Measurements from ENCODE around the gene APEX1.
"Not testable (repeated sequence)": the region's sequence is repeated elsewhere in the genome, so short reads cannot be mapped to it uniquely, and the experiment has no call there.

Gene APEX1

GRCh38 chr14:20435582-20436362 is 19.3 kb upstream of the APEX1 start, which contains the start of gene KLHL33:
KLHL33 (minus strand) TSS chr14:20436166; CDS start chr14:20435811, 355 bp downstream.
- DNase-seq (ENCODE audit: low read depth in 2 of 2): no peak

DNA sequence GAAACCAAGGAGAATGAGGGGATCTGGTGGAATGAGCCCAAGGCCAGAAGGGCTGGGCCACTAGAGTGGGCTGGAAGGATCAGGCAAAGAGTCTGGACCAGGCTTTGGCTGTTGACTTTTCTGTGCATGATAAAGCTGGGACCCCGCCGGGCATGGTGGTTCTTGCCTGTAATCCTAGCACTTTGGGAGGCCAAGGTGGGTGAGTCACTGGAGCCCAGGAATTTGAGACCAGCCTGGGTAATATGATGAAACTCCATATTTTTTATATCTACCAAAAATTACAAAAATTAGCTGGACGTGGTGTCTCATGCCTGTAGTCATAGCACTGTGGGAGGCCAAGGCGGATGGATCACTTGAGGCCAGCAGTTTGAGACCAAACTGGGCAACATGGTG is 18.7 kb upstream of the APEX1 start:
- DNase-seq (ENCODE audit: low read depth in 2 of 2): no peak

DNA sequence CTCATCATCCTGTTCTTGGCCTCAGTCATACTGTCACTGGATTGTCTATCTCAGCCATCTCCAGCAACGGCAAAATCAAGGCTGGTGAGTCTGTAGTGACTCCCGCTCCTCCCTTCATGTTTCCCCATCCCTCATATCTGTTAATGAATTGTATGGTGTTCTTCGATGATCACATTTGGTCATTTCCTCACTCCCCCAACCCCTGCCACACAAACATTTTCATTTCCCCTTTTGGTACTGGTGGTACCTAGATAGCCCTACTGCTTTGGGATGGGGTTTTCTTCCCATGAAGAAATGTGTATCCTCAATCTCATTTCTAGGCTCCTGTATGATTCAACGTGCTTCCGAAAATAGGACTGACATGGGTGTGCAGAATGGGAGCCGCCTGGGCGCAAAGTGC is 16.4 kb upstream of the APEX1 start:
- no peak for DNase-seq (ENCODE audit: low read depth in 2 of 2)

- no peak for DNase-seq (ENCODE audit: low read depth in 2 of 2)
Observed at GRCh38 chr14:20440465-20440864, 14.6 kb upstream of the APEX1 start.

DNA sequence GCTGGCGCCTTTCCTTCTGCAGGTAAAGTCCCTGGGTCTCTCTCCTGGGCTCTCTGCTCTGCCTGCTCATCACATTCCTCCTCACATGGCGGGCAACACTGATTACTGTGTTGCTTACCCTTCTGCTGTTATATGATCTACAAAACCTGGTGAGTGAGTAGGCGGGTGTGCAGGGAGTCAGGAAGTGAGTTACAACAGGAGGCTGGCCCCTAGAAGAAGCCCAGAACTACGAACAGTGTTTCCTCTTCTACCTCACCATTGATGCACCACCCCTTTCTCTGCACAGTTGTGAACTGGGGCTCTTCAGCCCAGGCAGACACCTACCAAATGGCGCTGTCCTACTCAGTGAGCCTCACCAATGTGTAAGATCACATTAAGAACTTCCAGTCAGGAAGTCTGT is 14.1 kb upstream of the APEX1 start:
- DNase-seq (ENCODE audit: low read depth in 2 of 2): peak in 1 of 2 experiments; percentile 7

DNA sequence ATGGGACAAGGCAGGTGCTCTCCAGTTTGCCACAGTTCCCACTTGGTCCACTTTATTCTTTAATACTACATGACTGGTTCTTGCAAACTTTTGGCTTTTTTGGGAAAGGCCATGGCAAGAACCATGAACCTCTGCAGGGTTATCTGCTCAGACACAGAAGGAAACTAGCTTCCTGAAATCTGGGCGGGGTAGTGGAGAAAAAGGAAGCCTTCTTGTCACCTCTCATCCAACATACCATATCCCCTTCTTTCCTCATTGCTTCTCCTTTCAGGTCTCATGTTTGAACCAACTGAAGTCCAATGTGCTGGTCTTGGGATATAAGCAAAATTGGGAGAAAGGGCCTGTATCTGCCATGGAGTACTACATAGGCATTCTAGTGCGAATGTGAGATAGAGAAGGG is 13.6 kb upstream of the APEX1 start:
- DNase-seq (ENCODE audit: low read depth in 2 of 2): no peak

DNA sequence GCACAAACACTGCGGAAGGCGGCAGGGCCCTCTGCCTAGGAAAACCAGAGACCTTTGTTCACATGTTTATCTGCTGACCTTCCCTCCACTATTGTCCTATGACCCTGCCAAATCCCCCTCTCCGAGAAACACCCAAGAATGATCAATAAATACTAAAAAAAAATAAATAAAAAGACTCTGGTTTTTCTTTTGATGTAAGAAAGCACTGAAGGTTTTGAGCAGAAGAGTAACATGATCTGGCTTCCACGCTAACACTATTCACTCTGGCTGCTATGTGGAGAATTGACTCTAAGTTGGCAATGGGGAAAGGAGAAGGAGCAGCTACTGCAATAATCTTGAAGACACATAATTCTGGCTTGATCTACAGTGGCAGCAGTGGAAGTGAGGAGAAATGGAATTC is 11.4 kb upstream of the APEX1 start:
- DNase-seq (ENCODE audit: low read depth in 2 of 2): not testable (repeated sequence)

- no peak for DNase-seq (ENCODE audit: low read depth in 2 of 2)
Observed at GRCh38 chr14:20446889-20447288, 8.1 kb upstream of the APEX1 start.

- not testable (repeated sequence) for DNase-seq (ENCODE audit: low read depth in 2 of 2)
Observed at GRCh38 chr14:20452831-20453230, 2.2 kb upstream of the APEX1 start.

GRCh38 chr14:20455355-20456300 is 602 bp downstream of the APEX1 start:
- no peak for DNase-seq (ENCODE audit: low read depth in 2 of 2)

DNA sequence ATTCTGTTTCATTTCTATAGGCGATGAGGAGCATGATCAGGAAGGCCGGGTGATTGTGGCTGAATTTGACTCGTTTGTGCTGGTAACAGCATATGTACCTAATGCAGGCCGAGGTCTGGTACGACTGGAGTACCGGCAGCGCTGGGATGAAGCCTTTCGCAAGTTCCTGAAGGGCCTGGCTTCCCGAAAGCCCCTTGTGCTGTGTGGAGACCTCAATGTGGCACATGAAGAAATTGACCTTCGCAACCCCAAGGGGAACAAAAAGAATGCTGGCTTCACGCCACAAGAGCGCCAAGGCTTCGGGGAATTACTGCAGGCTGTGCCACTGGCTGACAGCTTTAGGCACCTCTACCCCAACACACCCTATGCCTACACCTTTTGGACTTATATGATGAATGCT is 1.9 kb downstream of the APEX1 start:
- no peak for DNase-seq (ENCODE audit: low read depth in 2 of 2)

DNA sequence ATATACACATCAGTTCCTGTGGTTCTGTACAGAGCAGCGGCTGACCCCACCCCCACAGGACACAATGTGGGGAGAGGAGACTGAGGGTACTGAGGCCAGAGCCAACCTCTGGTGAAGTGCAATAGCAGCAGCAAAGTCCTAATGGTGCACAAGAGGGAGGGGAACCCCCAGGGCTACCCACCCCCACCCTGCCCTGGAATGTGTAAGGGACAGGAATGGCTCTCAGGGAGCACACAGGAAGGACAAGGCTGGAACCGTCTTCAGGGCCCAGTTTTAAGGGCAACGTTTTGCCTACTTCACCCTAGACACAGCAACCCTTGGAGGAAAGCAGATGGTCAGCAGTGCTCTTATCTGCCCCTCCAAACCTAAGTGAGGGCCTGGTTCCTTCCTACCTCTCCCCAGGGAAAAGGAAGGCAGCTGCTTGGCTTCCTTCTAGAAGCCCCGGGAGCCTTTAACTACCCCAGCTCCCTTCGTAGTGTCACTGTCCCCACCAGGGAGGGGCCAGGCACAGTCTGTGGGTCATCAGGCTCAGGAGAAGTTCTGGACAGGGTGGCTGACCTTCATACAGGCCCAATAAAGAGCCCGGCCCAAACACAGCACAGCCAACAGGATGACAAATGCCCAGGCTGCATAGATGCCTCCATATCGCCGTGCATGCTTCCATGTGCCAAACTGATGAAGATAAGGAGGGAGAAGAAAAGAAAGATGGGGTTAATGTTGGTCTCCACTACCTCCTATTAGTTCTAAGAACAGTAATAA is 3.2 kb downstream of the APEX1 start:
- no peak for DNase-seq (ENCODE audit: low read depth in 2 of 2)

DNA sequence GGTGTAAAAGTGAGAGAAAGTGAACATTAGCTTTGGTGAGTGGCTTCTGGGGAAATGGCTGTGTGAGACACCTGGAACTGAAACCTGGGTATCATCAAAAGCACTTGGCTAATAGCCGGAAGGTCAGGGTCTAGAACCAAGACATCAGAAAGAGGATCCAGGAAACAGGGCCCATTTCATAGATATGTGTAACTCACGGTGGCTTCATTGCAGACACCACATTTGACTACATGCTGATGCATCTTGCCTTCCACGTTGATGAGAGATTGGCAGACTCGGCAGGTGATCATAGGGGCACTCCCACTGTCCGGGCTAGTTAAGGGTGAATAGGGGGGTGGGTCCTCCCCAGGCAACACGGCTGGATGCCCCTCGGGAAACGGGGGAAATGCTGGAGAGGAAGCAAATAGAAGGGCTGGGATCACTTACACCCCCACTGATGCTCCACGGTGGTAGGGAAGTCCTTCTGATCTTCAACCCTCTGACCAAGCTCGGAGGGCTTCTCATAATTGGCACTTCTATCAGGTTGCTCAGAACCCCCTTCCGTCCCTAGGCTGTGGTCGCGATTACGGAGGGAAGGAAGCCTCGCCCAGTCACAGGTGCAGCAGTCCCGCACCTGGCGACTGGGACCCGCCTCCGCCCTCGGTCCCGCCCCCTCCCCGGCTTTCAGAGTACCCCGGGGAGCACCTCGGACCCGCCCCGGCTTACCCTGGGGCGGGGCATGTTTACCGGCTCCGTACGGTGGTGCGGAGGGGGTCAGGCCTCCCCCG is 5.6 kb downstream of the APEX1 start:
- peak in 1 of 2 experiments; percentile 35 for DNase-seq (ENCODE audit: low read depth in 2 of 2)

- peak; percentile 97 for DNase-seq (ENCODE audit: low read depth in 2 of 2)
Observed at GRCh38 chr14:20461225-20462141, 6.5 kb downstream of the APEX1 start, which contains the start of gene PIP4P1. PIP4P1 (minus strand) TSS chr14:20461434; CDS start chr14:20461325, 109 bp downstream.

DNA sequence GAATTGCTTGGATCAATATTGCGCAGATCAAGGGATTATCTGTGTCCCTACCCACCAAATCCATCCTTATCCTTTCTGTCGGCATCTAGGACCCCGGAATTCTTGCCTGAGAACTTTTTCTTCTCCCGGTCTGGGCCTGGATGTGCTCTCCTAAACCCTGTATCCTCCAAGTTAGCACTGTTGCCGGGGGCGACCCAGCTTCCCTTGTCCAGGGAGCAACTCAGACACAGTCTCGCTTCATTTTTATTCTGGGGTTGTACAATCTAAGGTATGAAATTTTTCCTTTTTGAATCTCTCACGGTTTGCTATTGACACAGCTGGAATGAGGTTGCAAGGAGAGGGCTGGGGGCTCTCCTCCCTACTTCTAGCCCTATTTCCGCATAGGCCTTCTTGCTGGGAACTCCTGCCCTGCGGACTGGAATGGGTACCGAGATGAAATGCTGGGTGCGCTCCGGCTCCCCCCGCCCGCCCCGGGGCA is 13.8 kb downstream of the APEX1 start:
- DNase-seq (ENCODE audit: low read depth in 2 of 2): no peak

- DNase-seq (ENCODE audit: low read depth in 2 of 2): peak; percentile 81 to 87
Observed at GRCh38 chr14:20469242-20469889, 14.3 kb downstream of the APEX1 start, which contains the start of gene PNP. PNP (plus strand) TSS chr14:20469406; CDS start chr14:20469525, 119 bp downstream.

DNA sequence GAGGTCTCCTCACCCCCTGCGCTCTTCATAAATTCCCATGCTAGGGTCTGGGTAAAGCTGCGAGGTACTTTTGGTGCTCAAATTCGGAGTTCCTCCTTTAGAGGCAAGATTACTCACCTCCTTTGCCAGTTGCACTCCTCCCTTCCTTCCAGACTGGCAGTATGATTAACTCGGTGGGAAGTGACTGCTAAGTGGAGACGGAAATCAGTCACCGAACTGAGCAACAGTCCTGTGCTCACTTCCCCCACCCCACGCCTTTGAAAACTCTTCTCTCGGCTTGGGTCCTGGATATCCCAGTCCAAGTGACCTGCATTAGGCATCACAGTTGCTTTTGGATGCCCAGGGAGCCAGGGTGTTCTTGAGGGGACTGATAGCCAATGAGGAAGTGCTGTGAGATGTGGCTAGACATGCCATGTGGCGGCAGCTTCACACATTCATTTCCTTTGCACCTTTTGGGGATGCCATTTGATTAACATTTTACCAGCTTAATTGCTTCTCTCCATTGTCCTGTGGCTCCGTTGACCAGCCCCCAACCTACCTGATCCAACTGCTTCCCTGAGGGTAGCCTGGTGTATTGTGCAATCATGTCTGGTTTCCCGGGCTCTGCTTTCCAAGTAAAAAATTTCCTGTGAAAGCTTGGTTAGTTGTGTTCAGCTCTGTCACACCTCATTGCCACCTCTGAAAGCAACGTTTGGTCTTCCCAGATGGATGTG is 15.0 kb downstream of the APEX1 start:
- DNase-seq (ENCODE audit: low read depth in 2 of 2): peak; percentile 49 to 55

DNA sequence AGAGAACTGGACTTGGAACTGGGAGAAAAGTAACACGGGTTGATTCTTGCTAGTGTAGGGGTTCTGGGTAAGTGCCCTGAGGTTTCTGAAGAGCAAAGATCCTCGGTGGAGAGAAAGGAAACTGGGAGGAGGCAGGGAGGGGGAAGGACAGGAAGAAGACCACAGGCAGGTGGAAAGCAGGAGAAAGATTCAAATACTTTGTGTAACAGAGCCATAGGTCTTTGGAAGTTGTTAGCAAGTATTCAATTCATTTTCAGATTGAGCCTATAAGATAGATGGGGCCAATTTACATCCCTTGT is 15.5 kb downstream of the APEX1 start:
- no peak for DNase-seq (ENCODE audit: low read depth in 2 of 2)
